Upper lobe of left lung (tissue), 6 donors: ENCODE measurements around the gene TTC34. TPM values are rescaled to one million over a fixed set of nuclear protein-coding genes. Genes with fewer than 3 reads are reported as not detected.

Source experiments
- ATAC-seq, 2 donors: fragments of 200-7000 bp; cut with Tn5 transposase; one replicate each; pipeline ENCODE4 v1.9.1; 2022; ENCODE audit warnings: mild to moderate bottlenecking in 2 of 2, moderate library complexity in 2 of 2; ENCODE audit not compliant: low FRiP score in 2 of 2
- DNase-seq, 2 donors: peaks; one replicate each; pipeline ENCODE4 v3.0.0-alpha.2; 2019 to 2020
- H3K27ac ChIP-seq, 4 donors: fragments of 200-600 bp; sonication (generic); one replicate each; pipeline ENCODE4 v1.5.1; 2016 to 2019
- H3K27me3 ChIP-seq, 4 donors: fragments of 200-600 bp; sonication (generic); one replicate each; pipeline ENCODE4 v1.5.1; 2017 to 2019
- H3K36me3 ChIP-seq, 4 donors: fragments of 200-600 bp; sonication (generic); one replicate each; pipeline ENCODE4 v1.5.1; 2016 to 2019
- H3K4me1 ChIP-seq, 4 donors: fragments of 200-600 bp; sonication (generic); one replicate each; pipeline ENCODE4 v1.5.1; 2018 to 2019
- H3K4me3 ChIP-seq, 4 donors: fragments of 200-600 bp; sonication (generic); one replicate each; pipeline ENCODE4 v1.5.1; 2017 to 2019; ENCODE audit warnings: mild to moderate bottlenecking in 2 of 4, moderate library complexity in 1 of 4
- H3K9me3 ChIP-seq, 4 donors: fragments of 200-600 bp; sonication (generic); one replicate each; pipeline ENCODE4 v1.5.1; 2018 to 2019
- CTCF ChIP-seq, 6 experiments: fragments of 450-650 bp in 4 of 6; fragments of 200-600 bp in 2 of 6; sonication (generic) in 2 of 6; IDR thresholded peaks; one replicate each; pipeline ENCODE4 v1.5.1; 2016 to 2019; ENCODE audit warnings: antibody characterized with exemption in 6 of 6
- EP300 ChIP-seq, 4 donors: sonication (generic); formaldehyde crosslinking; IDR thresholded peaks; one replicate each; pipeline ENCODE4 v1.5.1; 2017; ENCODE audit warnings: antibody characterized with exemption in 4 of 4, control low read depth in 2 of 4
- POLR2A ChIP-seq, 4 donors: fragments of 450-650 bp; IDR thresholded peaks; one replicate each; pipeline ENCODE4 v1.5.1; 2016 to 2017; ENCODE audit warnings: antibody characterized with exemption in 4 of 4, mild to moderate bottlenecking in 2 of 4
- POLR2AphosphoS5 ChIP-seq, 2 donors: sonication (generic); formaldehyde crosslinking; IDR thresholded peaks; one replicate each; pipeline ENCODE4 v1.5.1; 2017; ENCODE audit warnings: antibody characterized with exemption in 2 of 2
- WGBS, 2 donors: methylation state at CpG; one replicate each; pipeline ENCODE4 v1.1.5; 2017 to 2018; 5-methylcytosine and 5-hydroxymethylcytosine counted together
- total RNA-seq, 6 donors: library from RNA; depleted of rRNA in 4 of 6; stranded (reverse); fragments of >200 nt in 4 of 6; gene quantifications; one replicate each; pipeline versions ENCODE4 v1.1.0 to v1.2.1, GENCODE V29; 2016 to 2021
- donor health status: DM: no; HTN: no; CAD: no; lungs with moderate emphysema.
- donor health status: DM: no; HTN: yes; CAD: no; lungs with severe emphysema.

TTC34 gene
- total RNA-seq, 6 donors from 2014 or later, result 0.76 to 4.2 (median 2.1) TPM

DNA sequence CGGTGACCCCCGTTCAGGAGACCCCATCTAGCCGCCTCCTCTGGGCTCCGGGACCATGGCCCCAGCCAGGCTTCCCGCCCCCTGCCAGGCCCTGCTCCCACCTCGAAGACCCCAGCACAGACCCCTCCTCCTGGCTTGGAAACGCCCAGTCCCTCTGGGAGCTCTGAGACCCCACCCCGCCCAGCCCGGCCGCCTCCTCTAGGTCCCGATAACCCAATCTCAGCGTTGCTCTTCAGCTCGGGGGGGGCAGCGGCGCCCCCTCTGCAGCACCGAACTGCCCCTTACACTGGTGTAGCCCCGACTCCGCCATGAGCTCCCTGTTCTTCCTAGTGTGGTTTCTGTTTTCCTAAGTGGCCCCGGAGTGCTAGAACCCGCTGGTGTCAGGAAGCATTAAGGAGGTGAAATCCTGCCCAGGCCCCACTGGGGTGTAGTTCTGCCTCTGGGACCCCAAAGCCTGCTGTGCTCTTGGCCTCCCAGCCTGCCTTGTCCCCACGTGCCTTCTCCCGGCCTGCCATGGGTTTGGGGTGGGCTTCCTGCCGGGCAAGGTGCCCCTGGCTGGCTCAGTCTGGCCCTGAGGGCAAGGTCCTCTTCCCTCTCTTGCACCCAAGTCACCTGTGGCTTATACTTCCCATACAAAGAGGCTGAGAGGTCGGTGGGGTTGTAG, 157.9 kb downstream of the TTC34 start:
- no peaks in the 10 kb centered on the region for H3K27me3 ChIP-seq
- H3K9me3 ChIP-seq, result peaks cover 6 to 26% (median 15%) of the 10 kb centered on the region in 4 donors
- ATAC-seq, result no peak
- peak overlapping the region; percentile 88 to 93 (median 92) for H3K27ac ChIP-seq
- peak in 1 of 2 donors; percentile 57 for DNase-seq
- no peaks in the 10 kb centered on the region for H3K36me3 ChIP-seq
- H3K4me3 ChIP-seq, result peak overlapping the region; percentile 74 to 95 (median 84)
- peaks cover 15 to 24% (median 16%) of the 10 kb centered on the region in 4 donors for H3K4me1 ChIP-seq
- WGBS, 2 donors, result 4 to 17% methylated on average over 8 to 24 of the region's 24 CpGs
- TF ChIP-seq CTCF (IDR thresholded peaks at IDR 0.05) (no peak), POLR2AphosphoS5 (IDR thresholded peaks at IDR 0.05) (no peak), POLR2A (IDR thresholded peaks at IDR 0.05) (no peak), EP300 (IDR thresholded peaks at IDR 0.05) (no peak)

DNA sequence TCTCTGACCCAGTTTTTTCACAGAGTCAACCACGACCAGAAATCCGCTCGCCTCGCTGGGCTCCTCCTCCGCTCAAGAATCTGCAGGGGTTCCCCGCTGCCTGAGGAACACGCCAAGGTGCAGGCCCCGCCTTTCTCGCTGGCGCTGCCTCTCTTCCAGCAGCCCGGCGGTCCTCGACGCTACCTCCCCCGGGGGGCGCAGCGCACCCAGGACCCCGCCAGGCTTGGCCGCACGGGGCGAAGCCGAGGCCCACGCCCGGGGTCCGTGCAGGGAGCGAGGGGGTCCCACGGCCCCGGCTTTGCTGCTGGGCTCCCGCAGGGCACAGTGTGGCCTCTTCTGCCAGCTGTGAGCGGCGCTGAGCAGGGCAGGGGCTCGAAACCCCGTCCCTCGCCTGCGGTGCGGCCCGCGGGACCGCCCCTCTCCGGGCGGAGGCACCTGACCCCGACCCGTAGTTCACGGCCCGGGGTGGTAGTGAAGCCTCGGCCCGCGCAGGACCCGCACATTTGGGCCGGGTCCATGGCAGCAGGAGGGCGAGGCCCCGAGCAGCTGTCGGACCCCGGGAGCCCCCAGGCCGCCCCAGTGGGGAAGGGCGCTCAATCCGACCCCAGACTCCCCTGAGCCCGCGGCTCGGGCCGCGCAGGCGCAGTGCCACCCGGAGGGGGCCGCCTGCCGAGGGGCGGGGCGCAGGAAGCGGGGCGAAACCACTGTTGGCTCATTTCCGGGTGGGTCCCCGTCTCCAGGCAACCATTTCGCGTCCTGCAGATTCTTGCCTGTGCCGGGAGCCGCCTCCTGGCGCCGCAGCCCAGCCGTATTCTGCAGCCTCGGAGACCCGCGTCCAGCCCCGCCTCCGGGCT, 158.7 kb downstream of the TTC34 start:
- DNase-seq (peak; percentile 93 to 97), ATAC-seq (peak; percentile 68 to 95)
- H3K9me3 ChIP-seq, result peaks cover 0 to 18% (median 11%) of the 10 kb centered on the region in 4 donors
- peaks cover 15 to 24% (median 16%) of the 10 kb centered on the region in 4 donors for H3K4me1 ChIP-seq
- peak overlapping the region; percentile 88 to 93 (median 92) for H3K27ac ChIP-seq
- no peaks in the 10 kb centered on the region for H3K36me3 ChIP-seq
- H3K27me3 ChIP-seq, result no peaks in the 10 kb centered on the region
- peak overlapping the region; percentile 74 to 95 (median 84) for H3K4me3 ChIP-seq
- 0 to 1% methylated on average over 9 to 47 of the region's 84 CpGs for WGBS, 2 donors
- TF ChIP-seq EP300 (IDR thresholded peaks at IDR 0.05), result no peak
- TF ChIP-seq POLR2AphosphoS5 (IDR thresholded peaks at IDR 0.05), result peak; percentile 70 to 87
- peak in 3 of 4 donors; percentile 41 to 93 (median 88) for TF ChIP-seq POLR2A (IDR thresholded peaks at IDR 0.05)
- peak in 4 of 6 experiments; percentile 12 to 42 (median 32) for TF ChIP-seq CTCF (IDR thresholded peaks at IDR 0.05)

DNA sequence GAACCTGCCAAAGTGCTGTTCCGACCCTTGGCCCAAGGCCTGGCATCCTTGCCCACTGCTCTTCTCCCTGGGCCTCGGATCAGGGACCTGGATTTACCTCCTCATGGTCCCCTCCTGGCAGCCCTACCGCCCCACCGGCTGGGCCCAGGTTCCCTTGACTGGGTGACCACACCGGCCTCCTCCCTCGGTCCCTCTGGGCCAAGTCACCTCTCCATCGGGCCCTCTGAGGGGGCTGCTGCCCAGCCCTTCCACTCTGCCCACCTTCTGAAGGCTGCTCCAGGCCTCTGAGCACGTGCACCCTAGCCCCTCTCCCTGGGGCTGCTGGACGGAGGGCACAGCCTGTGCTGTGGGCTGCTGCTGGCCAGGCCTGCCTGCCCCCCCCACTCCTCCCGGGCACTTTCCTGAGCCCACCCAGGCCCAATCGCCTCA, 159.3 kb downstream of the TTC34 start:
- TF ChIP-seq POLR2AphosphoS5 (IDR thresholded peaks at IDR 0.05) (no peak), POLR2A (IDR thresholded peaks at IDR 0.05) (no peak), CTCF (IDR thresholded peaks at IDR 0.05) (no peak), EP300 (IDR thresholded peaks at IDR 0.05) (no peak)
- WGBS, 2 donors, result 49 to 55% methylated on average over 8 of the region's 11 CpGs
- DNase-seq (no peak), ATAC-seq (no peak)
- peak overlapping the region; percentile 74 to 95 (median 84) for H3K4me3 ChIP-seq
- no peaks in the 10 kb centered on the region for H3K36me3 ChIP-seq
- no peaks in the 10 kb centered on the region for H3K27me3 ChIP-seq
- peak overlapping the region; percentile 88 to 93 (median 92) for H3K27ac ChIP-seq
- H3K4me1 ChIP-seq, result peaks cover 15 to 24% (median 16%) of the 10 kb centered on the region in 4 donors
- peaks cover 2 to 13% (median 7%) of the 10 kb centered on the region in 4 donors for H3K9me3 ChIP-seq

- peak overlapping the region in 3 of 4 donors; percentile 80 to 95 (median 88) for H3K4me3 ChIP-seq
- H3K27me3 ChIP-seq, result no peaks in the 10 kb centered on the region
- TF ChIP-seq POLR2A (IDR thresholded peaks at IDR 0.05) (no peak), POLR2AphosphoS5 (IDR thresholded peaks at IDR 0.05) (no peak), CTCF (IDR thresholded peaks at IDR 0.05) (no peak), EP300 (IDR thresholded peaks at IDR 0.05) (no peak)
- no peaks in the 10 kb centered on the region for H3K36me3 ChIP-seq
- peaks cover 3 to 13% (median 4%) of the 10 kb centered on the region in 4 donors for H3K9me3 ChIP-seq
- ATAC-seq (no peak), DNase-seq (peak in 1 of 2 donors; percentile 80)
- WGBS, 2 donors, result 93 to 100% methylated on average over 14 to 22 of the region's 34 CpGs
- H3K4me1 ChIP-seq, result peaks cover 15 to 24% (median 16%) of the 10 kb centered on the region in 4 donors
- H3K27ac ChIP-seq, result peak overlapping the region; percentile 88 to 93 (median 92)
These were observed 159.9 kb downstream of the TTC34 start for GRCh38 chr1:2641381-2642130.
